ENCODE measurements around the gene ERCC5. TPM values are rescaled to one million over a fixed set of nuclear protein-coding genes. Genes with fewer than 3 reads are reported as not detected.

The ERCC5 gene
- total and polyA plus RNA-seq, 2 donors (not counting 3 experiments of a cell fraction or from before 2014, with no cell fraction given): 12.5 to 40.1 TPM

DNA sequence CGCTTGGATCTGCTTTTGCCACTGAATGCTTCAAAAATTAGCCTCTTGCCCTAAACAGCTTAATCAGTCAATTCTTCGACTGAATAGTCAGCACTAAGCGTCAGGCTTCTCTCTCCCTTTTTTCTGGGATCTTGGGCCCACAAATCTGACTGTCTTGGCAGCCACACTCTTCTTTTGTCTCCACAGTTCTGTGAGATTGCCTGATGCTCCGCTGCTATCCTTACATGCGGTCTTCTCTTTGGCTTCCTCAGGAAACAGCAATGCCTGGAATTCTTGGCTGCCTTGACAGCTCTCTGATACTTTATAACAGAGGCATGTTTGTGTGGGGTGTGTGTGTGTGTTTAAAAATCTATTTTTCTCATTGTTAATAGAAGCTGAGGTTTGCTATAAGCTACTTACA, 32.6 kb downstream of the ERCC5 start:
- ChIA-PET CTCF (no interaction called here), POLR2A (no interaction called here)
- dilution Hi-C loops (cut with MboI; ENCODE audit: extremely low pct_ligation_motif_present, low sequenced_read_pairs) (no loop called here), intact Hi-C loops (cut with micrococcal nuclease) (no loop called here)
- Histone ChIP-seq H3K9ac (replicated peaks; ENCODE audit: extremely low read depth, insufficient read depth, low read length) (no peak overlapping the region), H3K4me3 (replicated peaks in 1 of 3; ENCODE audit: insufficient read depth in 1 of 3, low read depth in 1 of 3, low read length in 3 of 3) (no peak overlapping the region), H2AFZ (ENCODE audit: low read depth, low read length) (no peak overlapping the region), H3K27me3 (ENCODE audit: control insufficient read depth in 2 of 2, insufficient read depth in 2 of 2, low read length in 2 of 2) (no peaks in the 10 kb centered on the region), H3K36me3 (ENCODE audit: control insufficient read depth in 2 of 2, extremely low read depth in 1 of 2, insufficient read depth in 2 of 2, low read length in 2 of 2) (peaks cover 5 to 6% of the 10 kb centered on the region in 2 experiments), H3K9me3 (replicated peaks; ENCODE audit: control insufficient read depth, insufficient read depth, low read length) (no peaks in the 10 kb centered on the region), H3K9me1 (replicated peaks; ENCODE audit: control insufficient read depth, extremely low read depth, insufficient read depth, low read length) (no peaks in the 10 kb centered on the region), H4K20me1 (replicated peaks; ENCODE audit: control insufficient read depth, extremely low read depth, insufficient read depth, low read length) (no peaks in the 10 kb centered on the region), H3K79me2 (ENCODE audit: control insufficient read depth, insufficient read depth, low read length) (no peaks in the 10 kb centered on the region), H3K27ac (ENCODE audit: insufficient read depth, low read depth, low read length) (no peak overlapping the region), H3K4me1 (ENCODE audit: control insufficient read depth, extremely low read depth, insufficient read depth, low read length) (peaks cover 1% of the 10 kb centered on the region), H3K4me2 (ENCODE audit: insufficient read depth, low read length) (no peak overlapping the region)
- peak; percentile 15 for DNase-seq (ENCODE audit: low read depth, low spot score)
- TF ChIP-seq, protein P1, sequence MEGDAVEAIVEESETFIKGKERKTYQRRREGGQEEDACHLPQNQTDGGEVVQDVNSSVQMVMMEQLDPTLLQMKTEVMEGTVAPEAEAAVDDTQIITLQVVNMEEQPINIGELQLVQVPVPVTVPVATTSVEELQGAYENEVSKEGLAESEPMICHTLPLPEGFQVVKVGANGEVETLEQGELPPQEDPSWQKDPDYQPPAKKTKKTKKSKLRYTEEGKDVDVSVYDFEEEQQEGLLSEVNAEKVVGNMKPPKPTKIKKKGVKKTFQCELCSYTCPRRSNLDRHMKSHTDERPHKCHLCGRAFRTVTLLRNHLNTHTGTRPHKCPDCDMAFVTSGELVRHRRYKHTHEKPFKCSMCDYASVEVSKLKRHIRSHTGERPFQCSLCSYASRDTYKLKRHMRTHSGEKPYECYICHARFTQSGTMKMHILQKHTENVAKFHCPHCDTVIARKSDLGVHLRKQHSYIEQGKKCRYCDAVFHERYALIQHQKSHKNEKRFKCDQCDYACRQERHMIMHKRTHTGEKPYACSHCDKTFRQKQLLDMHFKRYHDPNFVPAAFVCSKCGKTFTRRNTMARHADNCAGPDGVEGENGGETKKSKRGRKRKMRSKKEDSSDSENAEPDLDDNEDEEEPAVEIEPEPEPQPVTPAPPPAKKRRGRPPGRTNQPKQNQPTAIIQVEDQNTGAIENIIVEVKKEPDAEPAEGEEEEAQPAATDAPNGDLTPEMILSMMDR (IDR thresholded peaks at IDR 0.05; ENCODE audit: extremely low read depth in 1 of 2, insufficient read depth in 1 of 2, low read depth in 1 of 2, low read length in 2 of 2): no peak
- no peak for TF ChIP-seq POLR2AphosphoS5 (IDR thresholded peaks at IDR 0.05; ENCODE audit: insufficient read depth, low read depth, low read length)
- TF ChIP-seq FOS (IDR thresholded peaks at IDR 0.05; ENCODE audit: borderline replicate concordance, insufficient read depth, low read length): no peak
- no peak for TF ChIP-seq EZH2 (IDR thresholded peaks at IDR 0.05; ENCODE audit: borderline replicate concordance, low read depth, low read length, severe bottlenecking)
- TF ChIP-seq, protein P2, sequence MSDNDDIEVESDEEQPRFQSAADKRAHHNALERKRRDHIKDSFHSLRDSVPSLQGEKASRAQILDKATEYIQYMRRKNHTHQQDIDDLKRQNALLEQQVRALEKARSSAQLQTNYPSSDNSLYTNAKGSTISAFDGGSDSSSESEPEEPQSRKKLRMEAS (IDR thresholded peaks at IDR 0.05; ENCODE audit: insufficient read depth, insufficient read length): no peak
- no peak for TF ChIP-seq MYC (IDR thresholded peaks at IDR 0.05; ENCODE audit: low read depth, low read length)
- TF ChIP-seq POLR2A (IDR thresholded peaks at IDR 0.05; ENCODE audit: low read depth, low read length): no peak
- TF ChIP-seq GATA2 (IDR thresholded peaks at IDR 0.05; ENCODE audit: insufficient read depth, insufficient read length, low read depth, low read length): no peak
- no peak for TF ChIP-seq JUN (IDR thresholded peaks at IDR 0.05; ENCODE audit: borderline replicate concordance, insufficient read depth, insufficient read length, low read depth)
- no peak for FAIRE-seq
- BruUV-seq (replicated peaks): no TSS peak
